Iris pigment epithelial cell (primary cell): ENCODE measurements around the gene TRANK1.

Experiments used
- DNase-seq: peaks from one replicate; pipeline ENCODE4 v3.0.0-alpha.2; 2011; ENCODE audit warnings: low read depth

TRANK1 gene

GRCh38 chr3:36843065-36844051 lies 101.5 kb downstream of the TRANK1 start:
- DNase-seq, result peak; percentile 63

GRCh38 chr3:36842275-36842674 lies 102.6 kb downstream of the TRANK1 start:
- DNase-seq, result no peak

GRCh38 chr3:36840453-36840921 lies 104.4 kb downstream of the TRANK1 start:
- DNase-seq, result no peak

- peak; percentile 6 for DNase-seq
Observed at GRCh38 chr3:36837089-36837488, 107.8 kb downstream of the TRANK1 start.

- no peak for DNase-seq
Observed at GRCh38 chr3:36833160-36833814, 111.6 kb downstream of the TRANK1 start.

GRCh38 chr3:36832406-36832805 lies 112.4 kb downstream of the TRANK1 start:
- no peak for DNase-seq

GRCh38 chr3:36827133-36827532 lies 117.7 kb downstream of the TRANK1 start:
- DNase-seq, result no peak

- DNase-seq, result no peak
Observed at GRCh38 chr3:36826240-36826639, 118.6 kb downstream of the TRANK1 start.

GRCh38 chr3:36824443-36824842 lies 120.4 kb downstream of the TRANK1 start:
- no peak for DNase-seq

- DNase-seq, result no peak
Observed at GRCh38 chr3:36823806-36824205, 121.0 kb downstream of the TRANK1 start.

GRCh38 chr3:36820083-36820482 lies 124.8 kb downstream of the TRANK1 start:
- DNase-seq, result no peak

- no peak for DNase-seq
Observed at GRCh38 chr3:36817806-36818533, 126.9 kb downstream of the TRANK1 start.

GRCh38 chr3:36815375-36815774 lies 129.5 kb downstream of the TRANK1 start:
- DNase-seq, result no peak

- no peak for DNase-seq
Observed at GRCh38 chr3:36814776-36815175, 130.1 kb downstream of the TRANK1 start.

- DNase-seq, result no peak
Observed at GRCh38 chr3:36814066-36814717, 130.7 kb downstream of the TRANK1 start.

GRCh38 chr3:36813305-36813704 lies 131.5 kb downstream of the TRANK1 start:
- no peak for DNase-seq

- no peak for DNase-seq
Observed at GRCh38 chr3:36812240-36812639, 132.6 kb downstream of the TRANK1 start.

- DNase-seq, result no peak
Observed at GRCh38 chr3:36811768-36812167, 133.1 kb downstream of the TRANK1 start.

- DNase-seq, result no peak
Observed at GRCh38 chr3:36804295-36805055, 140.4 kb downstream of the TRANK1 start.

- no peak for DNase-seq
Observed at GRCh38 chr3:36803091-36803791, 141.6 kb downstream of the TRANK1 start.
